ENCODE results near the gene STH.

- no peak for TF ChIP-seq EZH2 (IDR thresholded peaks at IDR 0.05; ENCODE audit: borderline replicate concordance, low read length)
- no peak for TF ChIP-seq CTCF (IDR thresholded peaks at IDR 0.05; ENCODE audit: low read length)
Observed at GRCh38 chr17:45958994-45959665, 39.9 kb upstream of the STH start.

All from OCI-LY1 (cell line).